Neural crest cell (in vitro differentiated cells): ENCODE data around the gene FAM169A. TPM values are rescaled to one million over a fixed set of nuclear protein-coding genes. Genes with fewer than 3 reads are reported as not detected.
A peak's percentile ranks its signal among the peaks of the same experiment; 100 is the strongest.
"Not testable (repeated sequence)": the region's sequence is repeated elsewhere in the genome, so short reads cannot be mapped to it uniquely, and the experiment has no call there.

ENCODE experiments used
- DNase-seq: peaks from one replicate; pipeline ENCODE4 v3.0.0; 2021; ENCODE audit warnings: low read depth, mixed read lengths, low spot score
- H3K27ac Mint-ChIP-seq: one replicate; pipeline ENCODE4 v1.8.0; 2021; ENCODE audit warnings: mild to moderate bottlenecking, mixed read lengths; ENCODE audit not compliant: unreplicated experiment
- H3K27me3 Mint-ChIP-seq: 2 replicates; pipeline ENCODE4 v1.8.0; 2021; ENCODE audit warnings: low read depth, mild to moderate bottlenecking, mixed read lengths
- H3K36me3 Mint-ChIP-seq: 2 replicates; pipeline ENCODE4 v1.8.0; 2021; ENCODE audit warnings: low read depth, mild to moderate bottlenecking, mixed read lengths
- H3K4me1 Mint-ChIP-seq: 2 replicates; pipeline ENCODE4 v1.8.0; 2021; ENCODE audit warnings: mixed read lengths
- H3K4me3 Mint-ChIP-seq: one replicate; pipeline ENCODE4 v1.8.0; 2021; ENCODE audit warnings: mild to moderate bottlenecking, mixed read lengths
- H3K9me3 Mint-ChIP-seq: 2 replicates; pipeline ENCODE4 v1.8.0; 2021; ENCODE audit warnings: mixed read lengths
- long read RNA-seq: library from polyadenylated mRNA; unstranded; transcript quantifications from one replicate; pipeline ENCODE4 v2.0.0, GENCODE V29; 2020
- total RNA-seq: library from RNA; stranded (reverse); gene quantifications from 2 replicates; pipeline ENCODE4 v1.2.1, GENCODE V29; 2021
- TF ChIP-seq, protein P1 (sequence below): fragments of 200-600 bp; sonication (generic); conservative IDR thresholded peaks from 2 replicates; pipeline ENCODE4 v1.5.0; 2021; ENCODE audit warnings: antibody characterized with exemption, mild to moderate bottlenecking

The FAM169A gene, protein sequence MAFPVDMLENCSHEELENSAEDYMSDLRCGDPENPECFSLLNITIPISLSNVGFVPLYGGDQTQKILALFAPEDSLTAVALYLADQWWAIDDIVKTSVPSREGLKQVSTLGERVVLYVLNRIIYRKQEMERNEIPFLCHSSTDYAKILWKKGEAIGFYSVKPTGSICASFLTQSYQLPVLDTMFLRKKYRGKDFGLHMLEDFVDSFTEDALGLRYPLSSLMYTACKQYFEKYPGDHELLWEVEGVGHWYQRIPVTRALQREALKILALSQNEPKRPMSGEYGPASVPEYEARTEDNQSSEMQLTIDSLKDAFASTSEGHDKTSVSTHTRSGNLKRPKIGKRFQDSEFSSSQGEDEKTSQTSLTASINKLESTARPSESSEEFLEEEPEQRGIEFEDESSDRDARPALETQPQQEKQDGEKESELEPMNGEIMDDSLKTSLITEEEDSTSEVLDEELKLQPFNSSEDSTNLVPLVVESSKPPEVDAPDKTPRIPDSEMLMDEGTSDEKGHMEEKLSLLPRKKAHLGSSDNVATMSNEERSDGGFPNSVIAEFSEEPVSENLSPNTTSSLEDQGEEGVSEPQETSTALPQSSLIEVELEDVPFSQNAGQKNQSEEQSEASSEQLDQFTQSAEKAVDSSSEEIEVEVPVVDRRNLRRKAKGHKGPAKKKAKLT
- 11.6 and 13.6 TPM in 2 replicates for total RNA-seq
- long read RNA-seq, full-length matches to known transcripts: 1 of 9 reads
- long read RNA-seq, partial matches to known transcripts: 2 of 9 reads
- long read RNA-seq, other reads (novel, unspliced or antisense): 6 of 9 reads

DNA sequence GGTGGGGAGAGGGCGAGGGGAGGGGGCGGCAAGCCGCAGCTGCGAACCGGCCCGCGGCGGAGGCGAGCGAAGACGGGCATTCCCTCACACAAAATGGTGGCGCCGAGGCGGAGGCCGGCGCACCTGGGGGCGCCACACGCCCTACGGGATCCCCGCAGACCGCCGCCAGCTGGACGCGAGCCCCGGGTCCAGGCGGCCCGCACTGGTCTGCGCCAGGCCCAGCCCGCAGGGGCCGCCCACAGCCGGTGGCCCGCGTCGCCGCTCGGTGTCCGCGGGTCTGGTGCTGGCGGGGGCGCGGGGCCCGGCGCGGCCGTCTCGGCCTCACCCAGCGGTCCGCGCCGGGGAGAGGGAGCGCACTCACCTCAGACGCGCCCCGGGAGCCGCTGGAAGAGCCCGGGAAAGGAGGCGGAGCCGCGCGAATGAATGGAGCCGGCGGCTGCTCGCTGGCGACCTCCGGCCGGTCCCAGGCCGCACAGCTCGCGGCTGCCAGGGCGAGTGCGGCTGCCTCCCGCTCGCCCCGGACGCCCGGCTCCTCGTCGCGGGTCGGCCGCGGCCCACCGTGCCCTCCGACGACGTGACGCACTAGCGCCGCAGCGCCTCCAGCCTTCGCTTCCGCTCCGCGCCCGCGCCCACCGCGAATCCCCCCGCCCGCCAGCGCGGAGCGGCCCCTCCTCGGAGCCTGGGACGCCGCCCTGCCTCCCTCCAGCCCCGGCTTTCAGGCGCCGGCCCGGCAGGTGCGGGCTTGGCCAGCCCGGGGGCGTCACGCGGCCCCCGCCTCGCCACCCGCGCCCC, at the start of gene FAM169A:
Gene FAM169A, minus strand, starts transcription at position 584 of the 792 bp plus-strand sequence. CDS start 24,711 bp downstream, outside the sequence.
- no peaks in the 10 kb centered on the region for H3K36me3 Mint-ChIP-seq
- peak within 1 kb of the TSS; percentile 52 for H3K27ac Mint-ChIP-seq
- H3K9me3 Mint-ChIP-seq: no peaks in the 10 kb centered on the region
- peaks cover 28% of the 10 kb centered on the region for H3K4me1 Mint-ChIP-seq
- H3K4me3 Mint-ChIP-seq: peak within 1 kb of the TSS; percentile 92
- peaks cover 26% of the 10 kb centered on the region for H3K27me3 Mint-ChIP-seq
- TF ChIP-seq, protein P1, sequence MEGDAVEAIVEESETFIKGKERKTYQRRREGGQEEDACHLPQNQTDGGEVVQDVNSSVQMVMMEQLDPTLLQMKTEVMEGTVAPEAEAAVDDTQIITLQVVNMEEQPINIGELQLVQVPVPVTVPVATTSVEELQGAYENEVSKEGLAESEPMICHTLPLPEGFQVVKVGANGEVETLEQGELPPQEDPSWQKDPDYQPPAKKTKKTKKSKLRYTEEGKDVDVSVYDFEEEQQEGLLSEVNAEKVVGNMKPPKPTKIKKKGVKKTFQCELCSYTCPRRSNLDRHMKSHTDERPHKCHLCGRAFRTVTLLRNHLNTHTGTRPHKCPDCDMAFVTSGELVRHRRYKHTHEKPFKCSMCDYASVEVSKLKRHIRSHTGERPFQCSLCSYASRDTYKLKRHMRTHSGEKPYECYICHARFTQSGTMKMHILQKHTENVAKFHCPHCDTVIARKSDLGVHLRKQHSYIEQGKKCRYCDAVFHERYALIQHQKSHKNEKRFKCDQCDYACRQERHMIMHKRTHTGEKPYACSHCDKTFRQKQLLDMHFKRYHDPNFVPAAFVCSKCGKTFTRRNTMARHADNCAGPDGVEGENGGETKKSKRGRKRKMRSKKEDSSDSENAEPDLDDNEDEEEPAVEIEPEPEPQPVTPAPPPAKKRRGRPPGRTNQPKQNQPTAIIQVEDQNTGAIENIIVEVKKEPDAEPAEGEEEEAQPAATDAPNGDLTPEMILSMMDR: no peak
- peak; percentile 41 for DNase-seq

DNA sequence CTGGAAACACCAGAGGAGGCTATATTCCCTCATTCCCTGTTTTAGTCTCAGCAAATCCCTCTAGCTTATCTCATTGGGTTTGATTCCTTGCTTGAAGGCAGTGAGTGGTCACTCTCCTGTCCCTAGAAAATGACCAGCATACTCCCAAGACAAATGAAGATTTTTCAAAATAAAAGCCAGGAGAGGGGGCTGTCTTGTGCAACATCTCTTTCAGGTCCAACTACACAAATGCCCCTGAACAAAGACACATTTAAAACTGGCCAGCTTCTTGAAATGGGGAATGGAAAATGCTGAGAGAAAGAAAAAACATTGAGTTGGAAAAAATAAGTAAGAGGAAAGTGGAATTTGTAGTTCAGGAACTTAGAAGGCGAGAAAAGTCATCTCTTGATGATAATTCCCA, 49.3 kb upstream of the FAM169A start:
- Mint-ChIP-seq H3K27me3 (no peaks in the 10 kb centered on the region), H3K4me1 (no peaks in the 10 kb centered on the region), H3K4me3 (no peak overlapping the region), H3K36me3 (no peaks in the 10 kb centered on the region), H3K27ac (no peak overlapping the region), H3K9me3 (no peaks in the 10 kb centered on the region)
- DNase-seq: no peak
- TF ChIP-seq, protein P1: no peak

DNA sequence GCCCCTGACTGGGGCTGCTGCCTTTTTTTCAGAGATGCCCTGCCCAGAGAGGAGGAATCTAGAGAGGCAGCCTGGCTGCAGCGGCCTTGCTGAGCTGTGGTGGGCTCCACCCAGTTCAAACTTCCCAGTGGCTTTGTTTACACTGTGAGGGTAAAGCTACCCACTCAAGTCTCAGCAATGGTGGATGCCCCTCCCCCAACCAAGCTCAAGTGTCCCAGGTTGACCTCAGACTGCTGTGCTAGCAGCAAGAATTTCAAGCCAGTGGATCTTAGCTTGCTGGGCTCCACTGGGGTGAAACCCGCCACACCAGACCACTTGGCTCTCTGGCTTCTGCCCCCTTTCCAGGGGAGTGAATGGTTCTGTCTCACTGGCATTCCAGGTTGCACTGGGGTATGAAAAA, 45.2 kb upstream of the FAM169A start:
- not testable (repeated sequence) for H3K4me1 Mint-ChIP-seq, H3K27ac Mint-ChIP-seq, H3K4me3 Mint-ChIP-seq, DNase-seq, H3K36me3 Mint-ChIP-seq, H3K9me3 Mint-ChIP-seq, H3K27me3 Mint-ChIP-seq

DNA sequence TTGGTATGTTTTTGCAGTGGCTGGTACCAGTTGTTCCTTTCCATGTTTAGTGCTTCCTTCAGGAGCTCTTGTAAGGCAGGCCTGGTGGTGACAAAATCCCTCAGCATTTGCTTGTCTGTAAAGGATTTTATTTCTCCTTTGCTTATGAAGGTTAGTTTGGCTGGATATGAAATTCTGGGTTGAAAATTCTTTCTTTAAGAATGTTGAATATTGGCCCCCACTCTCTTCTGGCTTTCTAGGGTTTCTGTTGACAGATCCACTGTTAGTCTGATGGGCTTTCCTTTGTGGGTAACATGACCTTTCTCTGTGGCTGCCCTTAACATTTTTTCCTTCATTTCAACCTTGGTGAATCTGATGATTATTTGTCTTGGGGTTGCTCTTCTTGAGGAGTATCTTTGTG, 43.7 kb upstream of the FAM169A start:
- H3K9me3 Mint-ChIP-seq: peaks cover 14% of the 10 kb centered on the region
- not testable (repeated sequence) for H3K27ac Mint-ChIP-seq, H3K36me3 Mint-ChIP-seq, DNase-seq, H3K4me3 Mint-ChIP-seq, H3K27me3 Mint-ChIP-seq, H3K4me1 Mint-ChIP-seq

DNA sequence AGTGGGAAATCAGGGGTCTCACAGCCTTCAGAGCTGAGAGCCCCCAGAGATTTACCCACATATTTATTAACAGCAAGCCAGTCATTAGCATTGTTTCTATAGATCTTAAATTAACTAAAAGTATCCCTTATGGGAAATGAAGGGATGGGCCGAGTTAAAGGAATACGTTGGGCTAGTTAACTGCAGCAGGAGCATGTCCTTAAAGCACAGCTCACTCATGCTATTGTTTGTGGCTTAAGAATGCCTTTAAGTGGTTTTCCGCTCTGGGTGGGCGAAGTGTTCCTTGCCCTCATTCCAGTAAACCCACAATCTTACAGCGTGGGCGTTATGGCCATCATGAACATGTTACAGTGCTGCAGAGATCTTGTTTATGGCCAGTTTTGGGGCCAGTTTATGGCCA, 42.0 kb upstream of the FAM169A start:
- DNase-seq, H3K27me3 Mint-ChIP-seq, H3K36me3 Mint-ChIP-seq, H3K27ac Mint-ChIP-seq, H3K4me1 Mint-ChIP-seq, H3K4me3 Mint-ChIP-seq: not testable (repeated sequence)
- peaks cover 14% of the 10 kb centered on the region for H3K9me3 Mint-ChIP-seq

DNA sequence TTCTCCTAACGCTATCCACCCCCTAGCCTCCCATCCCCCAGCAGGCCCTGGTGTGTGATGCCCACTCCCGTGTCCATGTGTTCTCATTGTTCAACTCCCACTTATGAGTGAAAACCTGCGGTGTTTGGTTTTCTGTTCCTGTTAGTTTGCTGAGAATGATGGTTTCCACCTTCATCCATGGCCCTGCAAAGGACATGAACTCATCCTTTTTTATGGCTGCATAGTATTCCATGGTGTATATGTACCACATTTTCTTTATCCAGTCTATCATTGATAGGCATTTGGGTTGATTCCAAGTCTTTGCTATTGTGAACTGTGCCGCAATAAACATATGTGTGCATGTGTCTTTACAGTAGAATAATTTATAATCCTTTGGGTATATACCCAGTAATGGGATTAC, 38.5 kb upstream of the FAM169A start:
- not testable (repeated sequence) for H3K4me1 Mint-ChIP-seq, H3K9me3 Mint-ChIP-seq, H3K4me3 Mint-ChIP-seq, H3K36me3 Mint-ChIP-seq, DNase-seq, H3K27me3 Mint-ChIP-seq, H3K27ac Mint-ChIP-seq

DNA sequence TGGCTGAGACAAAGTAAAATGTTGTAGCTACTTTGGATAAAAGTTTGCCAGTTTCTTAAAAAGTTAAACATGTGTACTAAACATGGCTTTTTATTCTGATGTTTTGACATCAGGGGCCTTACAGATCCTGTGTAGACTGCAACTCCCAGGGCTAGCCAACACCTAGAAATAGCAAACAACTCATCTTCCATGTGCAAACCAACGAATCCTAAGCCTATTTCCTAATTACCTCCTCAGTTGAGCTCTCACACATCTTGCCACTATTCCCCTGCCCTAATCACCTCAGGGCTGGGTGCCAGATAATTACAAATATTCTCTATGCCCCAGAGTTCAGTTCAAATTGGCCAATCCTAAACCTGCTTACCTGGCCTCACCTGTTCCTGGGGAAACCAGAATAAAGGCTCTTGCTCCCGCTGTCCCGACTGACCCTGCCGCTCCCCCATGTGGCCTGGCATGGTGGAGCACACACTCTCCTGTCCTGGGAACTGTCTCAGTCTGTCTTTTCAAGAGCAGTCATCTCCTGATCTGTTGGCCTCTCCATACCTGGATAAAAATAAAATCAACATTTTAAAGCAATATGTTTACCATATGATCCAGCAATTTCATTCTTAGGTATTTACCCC, 37.1 kb upstream of the FAM169A start:
- no peak overlapping the region for H3K27ac Mint-ChIP-seq
- no peaks in the 10 kb centered on the region for H3K36me3 Mint-ChIP-seq
- DNase-seq: peak; percentile 3

More for the DNA sequence above, 37.1 kb upstream of the FAM169A start:
- peaks cover 9% of the 10 kb centered on the region for H3K9me3 Mint-ChIP-seq
- no peak overlapping the region for H3K4me3 Mint-ChIP-seq
- no peaks in the 10 kb centered on the region for H3K4me1 Mint-ChIP-seq
- TF ChIP-seq, protein P1: peak; percentile 69
- no peaks in the 10 kb centered on the region for H3K27me3 Mint-ChIP-seq
